Hepatocyte (in vitro differentiated cells): ENCODE data around the gene MGMT. TPM values are rescaled to one million over a fixed set of nuclear protein-coding genes. Genes with fewer than 3 reads are reported as not detected.

ENCODE experiments used
- DNase-seq: peaks from one replicate; pipeline ENCODE4 v3.0.0-alpha.2; 2016; ENCODE audit warnings: low spot score
- H2AFZ ChIP-seq: fragments of 200-600 bp; sonication (generic); 2 replicates; pipeline ENCODE4 v1.6.0; 2016; ENCODE audit warnings: antibody characterized with exemption, mild to moderate bottlenecking
- H3K27ac ChIP-seq: fragments of 200-600 bp; sonication (generic); 2 replicates; pipeline ENCODE4 v1.5.1; 2016; ENCODE audit warnings: mild to moderate bottlenecking
- H3K27me3 ChIP-seq: fragments of 200-600 bp; sonication (generic); 2 replicates; pipeline ENCODE4 v1.6.1; 2016
- H3K36me3 ChIP-seq: fragments of 200-600 bp; sonication (generic); replicated peaks from 2 replicates; pipeline ENCODE4 v1.5.1; 2016; ENCODE audit warnings: low read depth; ENCODE audit not compliant: insufficient read depth
- H3K4me1 ChIP-seq: fragments of 200-600 bp; sonication (generic); 2 replicates; pipeline ENCODE4 v1.5.1; 2016; ENCODE audit warnings: mild to moderate bottlenecking, moderate library complexity; ENCODE audit not compliant: insufficient read depth
- H3K4me2 ChIP-seq: fragments of 200-600 bp; sonication (generic); 2 replicates; pipeline ENCODE4 v1.6.0; 2016
- H3K4me3 ChIP-seq: fragments of 200-600 bp; sonication (generic); 2 replicates; pipeline ENCODE4 v1.5.1; 2016; ENCODE audit warnings: mild to moderate bottlenecking
- H3K79me2 ChIP-seq: fragments of 200-600 bp; sonication (generic); 2 replicates; pipeline ENCODE4 v1.6.0; 2017; ENCODE audit warnings: mild to moderate bottlenecking
- H3K9me2 ChIP-seq: fragments of 200-600 bp; sonication (generic); replicated peaks from 2 replicates; pipeline ENCODE4 v1.6.0; 2017; ENCODE audit warnings: mild to moderate bottlenecking; ENCODE audit not compliant: insufficient read depth
- H3K9me3 ChIP-seq: fragments of 200-600 bp; sonication (generic); 2 replicates; pipeline ENCODE4 v1.5.1; 2016; ENCODE audit warnings: low read depth, mild to moderate bottlenecking
- H4K20me1 ChIP-seq: fragments of 200-600 bp; sonication (generic); 2 replicates; pipeline ENCODE4 v1.6.0; 2016; ENCODE audit warnings: mild to moderate bottlenecking; ENCODE audit not compliant: insufficient read depth, poor library complexity, severe bottlenecking
- CTCF ChIP-seq: fragments of 200-600 bp; sonication (generic); IDR thresholded peaks from 2 replicates; pipeline ENCODE4 v1.5.1; 2016; ENCODE audit warnings: antibody characterized with exemption, mild to moderate bottlenecking; ENCODE audit not compliant: poor library complexity
- EZH2 ChIP-seq: fragments of 200-600 bp; sonication (generic); IDR thresholded peaks from 2 replicates; pipeline ENCODE4 v1.6.1; 2016; ENCODE audit warnings: antibody characterized with exemption, mild to moderate bottlenecking, borderline replicate concordance
- EZH2phosphoT487 ChIP-seq: fragments of 200-600 bp; sonication (generic); IDR thresholded peaks from one replicate; pipeline ENCODE4 v1.6.1; 2018; ENCODE audit warnings: antibody characterized with exemption, mild to moderate bottlenecking, low read depth, moderate library complexity; ENCODE audit not compliant: unreplicated experiment, severe bottlenecking
- WGBS: methylation state at CpG from one replicate; pipeline ENCODE4 v1.1.6; 2016; ENCODE audit warnings: low lambda C conversion rate; ENCODE audit errors: missing lambda C conversion rate; 5-methylcytosine and 5-hydroxymethylcytosine counted together
- polyA plus RNA-seq: library from polyadenylated mRNA; unstranded; fragments of >200 nt; fragmentation: Nextera tagmentation; extraction: Ambion mirVana; gene quantifications from 2 replicates; pipeline ENCODE4 v1.2.1, GENCODE V29; 2016
- total RNA-seq: library from RNA; depleted of rRNA; stranded (reverse); fragments of >200 nt; gene quantifications from 2 replicates; pipeline ENCODE4 v1.2.3, GENCODE V29; 2014

Gene MGMT
- total and polyA plus RNA-seq, 2 experiments from 2014 or later, result 41.5 to 41.9 TPM

GRCh38 chr10:129615921-129616525 is 149.0 kb downstream of the MGMT start:
- no peaks in the 10 kb centered on the region for H3K4me1 ChIP-seq
- H3K27me3 ChIP-seq, result no peaks in the 10 kb centered on the region
- no peaks in the 10 kb centered on the region for H3K9me3 ChIP-seq
- WGBS, result 97% methylated on average over 14 of the region's 14 CpGs
- H3K4me3 ChIP-seq, result no peak overlapping the region
- H2AFZ ChIP-seq, result no peak overlapping the region
- TF ChIP-seq CTCF, result no peak
- no peak for TF ChIP-seq EZH2
- TF ChIP-seq EZH2phosphoT487, result no peak
- no peaks in the 10 kb centered on the region for H3K36me3 ChIP-seq
- no peaks in the 10 kb centered on the region for H3K9me2 ChIP-seq
- DNase-seq, result no peak
- no peaks in the 10 kb centered on the region for H4K20me1 ChIP-seq
- H3K4me2 ChIP-seq, result no peak overlapping the region
- H3K79me2 ChIP-seq, result peaks cover 6% of the 10 kb centered on the region
- H3K27ac ChIP-seq, result no peak overlapping the region

- no peaks in the 10 kb centered on the region for H3K27me3 ChIP-seq
- DNase-seq, result no peak
- no peak overlapping the region for H2AFZ ChIP-seq
- TF ChIP-seq EZH2phosphoT487 (no peak), CTCF (no peak), EZH2 (no peak)
- no peak overlapping the region for H3K4me2 ChIP-seq
- no peaks in the 10 kb centered on the region for H3K36me3 ChIP-seq
- H3K9me3 ChIP-seq, result no peaks in the 10 kb centered on the region
- peaks cover 6% of the 10 kb centered on the region for H3K79me2 ChIP-seq
- WGBS, result 82% methylated on average over 3 of the region's 3 CpGs
- H3K4me3 ChIP-seq, result no peak overlapping the region
- H4K20me1 ChIP-seq, result no peaks in the 10 kb centered on the region
- H3K9me2 ChIP-seq, result no peaks in the 10 kb centered on the region
- no peaks in the 10 kb centered on the region for H3K4me1 ChIP-seq
- no peak overlapping the region for H3K27ac ChIP-seq
These were observed 150.7 kb downstream of the MGMT start for GRCh38 chr10:129617768-129618167.

- DNase-seq, result no peak
- H3K9me3 ChIP-seq, result no peaks in the 10 kb centered on the region
- no peak for TF ChIP-seq EZH2
- no peak for TF ChIP-seq CTCF
- no peak for TF ChIP-seq EZH2phosphoT487
- no peak overlapping the region for H2AFZ ChIP-seq
- H3K79me2 ChIP-seq, result peaks cover 6% of the 10 kb centered on the region
- H3K27ac ChIP-seq, result no peak overlapping the region
- no peaks in the 10 kb centered on the region for H3K27me3 ChIP-seq
- WGBS, result 83% methylated on average over 7 of the region's 7 CpGs
- no peak overlapping the region for H3K4me3 ChIP-seq
- H3K4me1 ChIP-seq, result no peaks in the 10 kb centered on the region
- no peak overlapping the region for H3K4me2 ChIP-seq
- H4K20me1 ChIP-seq, result no peaks in the 10 kb centered on the region
- no peaks in the 10 kb centered on the region for H3K9me2 ChIP-seq
- H3K36me3 ChIP-seq, result no peaks in the 10 kb centered on the region
These were observed 154.0 kb downstream of the MGMT start for GRCh38 chr10:129621062-129621461.

- no peaks in the 10 kb centered on the region for H3K36me3 ChIP-seq
- no peak overlapping the region for H3K4me2 ChIP-seq
- H4K20me1 ChIP-seq, result no peaks in the 10 kb centered on the region
- TF ChIP-seq CTCF, result no peak
- TF ChIP-seq EZH2phosphoT487, result no peak
- no peak for TF ChIP-seq EZH2
- DNase-seq, result no peak
- H3K27me3 ChIP-seq, result no peaks in the 10 kb centered on the region
- H3K27ac ChIP-seq, result no peak overlapping the region
- H3K9me2 ChIP-seq, result no peaks in the 10 kb centered on the region
- no peaks in the 10 kb centered on the region for H3K4me1 ChIP-seq
- H3K79me2 ChIP-seq, result peaks cover 6% of the 10 kb centered on the region
- WGBS, result 66% methylated on average over 2 of the region's 2 CpGs
- no peak overlapping the region for H2AFZ ChIP-seq
- no peaks in the 10 kb centered on the region for H3K9me3 ChIP-seq
- no peak overlapping the region for H3K4me3 ChIP-seq
These were observed 154.7 kb downstream of the MGMT start for GRCh38 chr10:129621693-129622092.
